Measurements from ENCODE around the gene ZNF212.

DNA sequence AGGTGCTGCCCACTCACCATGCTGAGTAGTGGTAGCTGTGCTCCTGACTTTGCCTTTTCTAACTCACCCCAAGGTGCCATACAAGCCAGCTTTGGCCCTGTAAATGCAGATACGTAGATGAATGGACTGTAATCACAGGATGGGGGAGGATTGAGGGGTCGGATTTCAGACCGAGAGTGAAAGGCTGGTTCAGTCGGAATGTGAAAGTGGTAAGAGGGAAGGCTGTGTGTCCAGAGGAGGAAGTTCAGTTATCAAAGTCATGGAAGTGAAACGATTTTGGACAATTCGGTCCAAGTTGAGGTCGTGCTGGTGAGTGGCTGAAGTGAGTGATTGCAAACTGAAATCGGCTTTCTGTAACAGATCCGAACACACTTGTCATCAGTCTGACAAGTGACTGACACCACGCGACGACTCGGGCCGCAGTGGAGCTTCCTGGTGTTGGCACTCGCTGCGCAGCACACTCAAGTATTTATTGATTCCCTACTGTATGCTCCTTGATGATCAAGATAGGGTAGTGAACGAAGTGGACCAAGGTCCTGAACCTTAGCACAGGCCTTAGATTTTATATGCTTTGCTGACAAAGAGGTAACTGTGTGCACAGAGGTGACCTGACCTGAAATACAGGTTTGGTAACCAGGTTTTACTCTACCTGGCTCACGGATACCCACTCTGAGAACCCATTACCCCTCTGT, 33.6 kb upstream of the ZNF212 start:
- no peak for TF ChIP-seq POLR2A (IDR thresholded peaks at IDR 0.05; ENCODE audit: low read length)
- TF ChIP-seq GATA1 (IDR thresholded peaks at IDR 0.05; ENCODE audit: low read depth, low read length) = no peak
